ENCODE results near the gene B3GNT5.

Gene B3GNT5

GRCh38 chr3:183315739-183316138 is 62.7 kb downstream of the B3GNT5 start:
- H3K4me3 ChIP-seq (ENCODE audit: low read depth, low read length), result no peak overlapping the region

DNA sequence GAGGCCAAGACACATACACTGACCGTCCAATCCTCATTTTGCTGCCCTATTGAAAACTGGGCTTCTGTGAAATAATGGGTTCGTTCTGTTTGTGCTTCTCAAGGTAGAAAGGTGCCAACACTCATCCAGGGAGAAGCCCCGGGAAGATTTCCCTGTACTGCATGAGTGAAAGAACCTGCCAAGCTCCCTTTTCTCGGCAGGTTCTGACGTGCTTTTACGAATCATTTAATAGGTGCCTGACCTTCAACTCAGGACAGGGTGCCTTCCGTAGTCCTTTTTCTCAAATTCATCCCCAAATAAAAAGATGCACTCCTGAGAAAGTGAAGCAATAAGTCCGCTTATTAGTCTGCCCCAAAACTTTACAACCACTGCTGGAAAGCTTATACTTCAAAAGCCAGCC is 64.2 kb downstream of the B3GNT5 start:
- TF ChIP-seq, protein P1, sequence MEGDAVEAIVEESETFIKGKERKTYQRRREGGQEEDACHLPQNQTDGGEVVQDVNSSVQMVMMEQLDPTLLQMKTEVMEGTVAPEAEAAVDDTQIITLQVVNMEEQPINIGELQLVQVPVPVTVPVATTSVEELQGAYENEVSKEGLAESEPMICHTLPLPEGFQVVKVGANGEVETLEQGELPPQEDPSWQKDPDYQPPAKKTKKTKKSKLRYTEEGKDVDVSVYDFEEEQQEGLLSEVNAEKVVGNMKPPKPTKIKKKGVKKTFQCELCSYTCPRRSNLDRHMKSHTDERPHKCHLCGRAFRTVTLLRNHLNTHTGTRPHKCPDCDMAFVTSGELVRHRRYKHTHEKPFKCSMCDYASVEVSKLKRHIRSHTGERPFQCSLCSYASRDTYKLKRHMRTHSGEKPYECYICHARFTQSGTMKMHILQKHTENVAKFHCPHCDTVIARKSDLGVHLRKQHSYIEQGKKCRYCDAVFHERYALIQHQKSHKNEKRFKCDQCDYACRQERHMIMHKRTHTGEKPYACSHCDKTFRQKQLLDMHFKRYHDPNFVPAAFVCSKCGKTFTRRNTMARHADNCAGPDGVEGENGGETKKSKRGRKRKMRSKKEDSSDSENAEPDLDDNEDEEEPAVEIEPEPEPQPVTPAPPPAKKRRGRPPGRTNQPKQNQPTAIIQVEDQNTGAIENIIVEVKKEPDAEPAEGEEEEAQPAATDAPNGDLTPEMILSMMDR (IDR thresholded peaks at IDR 0.05; ENCODE audit: borderline replicate concordance, insufficient read depth, low read depth, low read length), result no peak

More at GRCh38 chr3:183315739-183316138, 62.7 kb downstream of the B3GNT5 start:
- TF ChIP-seq, protein P1 (IDR thresholded peaks at IDR 0.05; ENCODE audit: borderline replicate concordance, insufficient read depth, low read depth, low read length), result no peak

DNA sequence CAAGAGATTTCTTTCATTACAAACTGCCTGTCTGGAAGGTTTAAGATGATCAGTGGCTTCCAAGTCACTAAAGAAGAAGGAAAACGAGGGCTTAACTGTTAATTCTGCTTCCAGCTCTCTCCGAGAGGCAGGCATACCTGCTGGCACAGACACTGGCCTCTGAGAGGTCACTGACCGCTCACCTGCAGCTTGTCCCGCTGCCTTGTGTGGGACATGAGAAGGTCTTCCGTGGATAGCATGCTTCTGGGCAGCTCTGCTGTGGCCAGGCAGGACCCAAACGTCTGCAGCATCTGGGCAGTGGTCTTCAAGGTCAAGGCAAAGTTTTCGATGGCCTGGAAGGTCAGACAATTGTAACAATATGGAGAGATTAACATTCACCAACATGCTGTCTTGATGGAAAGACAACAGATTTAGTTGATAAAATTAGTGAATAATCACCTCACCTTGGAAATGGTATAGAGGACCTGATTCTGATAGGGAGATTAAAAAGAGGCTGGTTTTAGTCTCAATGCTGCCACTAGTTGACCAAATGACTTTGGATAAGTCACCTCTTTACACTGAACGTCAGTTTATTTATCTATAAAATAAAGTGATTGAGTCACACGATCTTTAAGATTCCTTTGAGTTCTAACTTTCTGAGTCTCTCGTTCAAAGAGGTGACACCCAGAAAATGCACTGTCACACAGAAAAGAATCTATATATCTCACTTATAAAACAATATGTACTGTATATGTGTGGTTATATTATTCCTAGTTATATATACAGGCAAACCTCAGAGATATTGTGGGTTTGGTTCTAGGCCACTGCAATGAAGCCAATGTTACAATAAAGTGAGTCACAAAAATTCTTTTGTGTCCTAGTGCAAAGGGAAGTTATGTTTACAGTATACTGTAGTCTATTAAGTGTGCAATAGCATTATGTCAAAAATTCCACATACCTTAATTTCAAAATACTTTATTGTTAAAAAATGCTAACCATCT is 65.1 kb downstream of the B3GNT5 start:
- TF ChIP-seq, protein P1 (IDR thresholded peaks at IDR 0.05; ENCODE audit: borderline replicate concordance, insufficient read depth, low read depth, low read length), result no peak
- H3K4me3 ChIP-seq (ENCODE audit: low read depth, low read length), result no peak overlapping the region

More for the DNA sequence above, 64.2 kb downstream of the B3GNT5 start:
- no peak overlapping the region for H3K4me3 ChIP-seq (ENCODE audit: low read depth, low read length)

GRCh38 chr3:183318877-183319276 is 65.8 kb downstream of the B3GNT5 start:
- TF ChIP-seq, protein P1 (IDR thresholded peaks at IDR 0.05; ENCODE audit: borderline replicate concordance, insufficient read depth, low read depth, low read length), result no peak
- H3K4me3 ChIP-seq (ENCODE audit: low read depth, low read length), result no peak overlapping the region

GRCh38 chr3:183319371-183319770 is 66.3 kb downstream of the B3GNT5 start:
- H3K4me3 ChIP-seq (ENCODE audit: low read depth, low read length), result no peak overlapping the region
- TF ChIP-seq, protein P1 (IDR thresholded peaks at IDR 0.05; ENCODE audit: borderline replicate concordance, insufficient read depth, low read depth, low read length), result no peak
